Measurements from ENCODE around the gene TTC31.

DNA sequence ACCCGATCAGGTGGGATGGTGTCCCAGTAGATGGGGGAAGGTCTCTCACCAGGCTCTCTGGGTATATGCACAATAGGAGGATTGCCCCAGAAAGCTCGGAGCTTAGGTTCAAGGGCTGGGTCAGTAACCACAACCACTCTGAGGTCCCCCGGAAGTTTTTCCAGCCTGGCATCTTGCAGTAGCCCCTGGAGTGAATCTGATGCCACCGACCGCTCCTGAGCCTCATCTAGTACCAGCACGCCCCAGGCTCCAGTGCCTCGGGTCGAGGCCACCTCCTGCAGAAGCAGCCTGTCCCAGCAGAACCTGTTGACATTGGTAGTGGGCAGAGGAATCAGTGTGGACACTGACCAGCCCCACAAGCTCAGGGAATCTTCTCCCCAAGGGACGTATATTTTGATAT, 41.1 kb downstream of the TTC31 start:
- TF ChIP-seq, protein P1, sequence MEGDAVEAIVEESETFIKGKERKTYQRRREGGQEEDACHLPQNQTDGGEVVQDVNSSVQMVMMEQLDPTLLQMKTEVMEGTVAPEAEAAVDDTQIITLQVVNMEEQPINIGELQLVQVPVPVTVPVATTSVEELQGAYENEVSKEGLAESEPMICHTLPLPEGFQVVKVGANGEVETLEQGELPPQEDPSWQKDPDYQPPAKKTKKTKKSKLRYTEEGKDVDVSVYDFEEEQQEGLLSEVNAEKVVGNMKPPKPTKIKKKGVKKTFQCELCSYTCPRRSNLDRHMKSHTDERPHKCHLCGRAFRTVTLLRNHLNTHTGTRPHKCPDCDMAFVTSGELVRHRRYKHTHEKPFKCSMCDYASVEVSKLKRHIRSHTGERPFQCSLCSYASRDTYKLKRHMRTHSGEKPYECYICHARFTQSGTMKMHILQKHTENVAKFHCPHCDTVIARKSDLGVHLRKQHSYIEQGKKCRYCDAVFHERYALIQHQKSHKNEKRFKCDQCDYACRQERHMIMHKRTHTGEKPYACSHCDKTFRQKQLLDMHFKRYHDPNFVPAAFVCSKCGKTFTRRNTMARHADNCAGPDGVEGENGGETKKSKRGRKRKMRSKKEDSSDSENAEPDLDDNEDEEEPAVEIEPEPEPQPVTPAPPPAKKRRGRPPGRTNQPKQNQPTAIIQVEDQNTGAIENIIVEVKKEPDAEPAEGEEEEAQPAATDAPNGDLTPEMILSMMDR (IDR thresholded peaks at IDR 0.05), result no peak
- TF ChIP-seq POLR2AphosphoS5 (IDR thresholded peaks at IDR 0.05; ENCODE audit: low read depth, low read length) (no peak), TCF7L2 (IDR thresholded peaks at IDR 0.05; ENCODE audit: low read depth, low read length) (no peak), SIN3A (IDR thresholded peaks at IDR 0.05; ENCODE audit: borderline replicate concordance, insufficient read depth, low read depth, low read length) (no peak)
- TF ChIP-seq, protein P2, sequence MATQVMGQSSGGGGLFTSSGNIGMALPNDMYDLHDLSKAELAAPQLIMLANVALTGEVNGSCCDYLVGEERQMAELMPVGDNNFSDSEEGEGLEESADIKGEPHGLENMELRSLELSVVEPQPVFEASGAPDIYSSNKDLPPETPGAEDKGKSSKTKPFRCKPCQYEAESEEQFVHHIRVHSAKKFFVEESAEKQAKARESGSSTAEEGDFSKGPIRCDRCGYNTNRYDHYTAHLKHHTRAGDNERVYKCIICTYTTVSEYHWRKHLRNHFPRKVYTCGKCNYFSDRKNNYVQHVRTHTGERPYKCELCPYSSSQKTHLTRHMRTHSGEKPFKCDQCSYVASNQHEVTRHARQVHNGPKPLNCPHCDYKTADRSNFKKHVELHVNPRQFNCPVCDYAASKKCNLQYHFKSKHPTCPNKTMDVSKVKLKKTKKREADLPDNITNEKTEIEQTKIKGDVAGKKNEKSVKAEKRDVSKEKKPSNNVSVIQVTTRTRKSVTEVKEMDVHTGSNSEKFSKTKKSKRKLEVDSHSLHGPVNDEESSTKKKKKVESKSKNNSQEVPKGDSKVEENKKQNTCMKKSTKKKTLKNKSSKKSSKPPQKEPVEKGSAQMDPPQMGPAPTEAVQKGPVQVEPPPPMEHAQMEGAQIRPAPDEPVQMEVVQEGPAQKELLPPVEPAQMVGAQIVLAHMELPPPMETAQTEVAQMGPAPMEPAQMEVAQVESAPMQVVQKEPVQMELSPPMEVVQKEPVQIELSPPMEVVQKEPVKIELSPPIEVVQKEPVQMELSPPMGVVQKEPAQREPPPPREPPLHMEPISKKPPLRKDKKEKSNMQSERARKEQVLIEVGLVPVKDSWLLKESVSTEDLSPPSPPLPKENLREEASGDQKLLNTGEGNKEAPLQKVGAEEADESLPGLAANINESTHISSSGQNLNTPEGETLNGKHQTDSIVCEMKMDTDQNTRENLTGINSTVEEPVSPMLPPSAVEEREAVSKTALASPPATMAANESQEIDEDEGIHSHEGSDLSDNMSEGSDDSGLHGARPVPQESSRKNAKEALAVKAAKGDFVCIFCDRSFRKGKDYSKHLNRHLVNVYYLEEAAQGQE (IDR thresholded peaks at IDR 0.05; ENCODE audit: insufficient read depth in 1 of 2, low read depth in 2 of 2, low read length in 1 of 2), result no peak

Data from Panc1 (cell line).